GM19372 (cell line): ENCODE data around the gene UBE2O.

ENCODE experiments used
- ATAC-seq: cut with Tn5 transposase; IDR thresholded peaks from one replicate; pipeline ENCODE4 v1.9.1; 2021; ENCODE audit warnings: mild to moderate bottlenecking, low read depth, moderate library complexity; ENCODE audit not compliant: unreplicated experiment

The UBE2O gene

GRCh38 chr17:76398523-76399174, 54.3 kb downstream of the UBE2O start:
- ATAC-seq = no peak

- no peak for ATAC-seq
Measured at GRCh38 chr17:76397687-76398522, 55.0 kb downstream of the UBE2O start.

GRCh38 chr17:76397184-76397583, 55.8 kb downstream of the UBE2O start:
- no peak for ATAC-seq

GRCh38 chr17:76395980-76396379, 57.0 kb downstream of the UBE2O start:
- no peak for ATAC-seq

GRCh38 chr17:76394166-76394565, 58.8 kb downstream of the UBE2O start:
- no peak for ATAC-seq

GRCh38 chr17:76391200-76391715, 61.7 kb downstream of the UBE2O start:
- ATAC-seq = no peak

GRCh38 chr17:76390003-76390421, 62.9 kb downstream of the UBE2O start:
- no peak for ATAC-seq

- ATAC-seq = no peak
Measured at GRCh38 chr17:76388966-76389888, 63.7 kb downstream of the UBE2O start.

- ATAC-seq = no peak
Measured at GRCh38 chr17:76386966-76387765, 65.8 kb downstream of the UBE2O start.

- ATAC-seq = peak; percentile 43
Measured at GRCh38 chr17:76385892-76386786, 66.8 kb downstream of the UBE2O start.

- ATAC-seq = no peak
Measured at GRCh38 chr17:76384987-76385891, 67.7 kb downstream of the UBE2O start.

GRCh38 chr17:76384222-76384986, 68.5 kb downstream of the UBE2O start, which contains the start of gene SPHK1:
TSS of gene SPHK1 (plus strand) at chr17:76384609. CDS start at chr17:76385645, 1,036 bp downstream.
- ATAC-seq = peak; percentile 47

GRCh38 chr17:76383546-76384221, 69.3 kb downstream of the UBE2O start:
- peak; percentile 26 for ATAC-seq

- ATAC-seq = peak; percentile 38
Measured at GRCh38 chr17:76382803-76383545, 70.0 kb downstream of the UBE2O start.

GRCh38 chr17:76382351-76382802, 70.6 kb downstream of the UBE2O start:
- no peak for ATAC-seq
